Measurements from ENCODE around the gene SYNE2. TPM values are rescaled to one million over a fixed set of nuclear protein-coding genes. Genes with fewer than 3 reads are reported as not detected.
"Not testable (repeated sequence)": the region's sequence is repeated elsewhere in the genome, so short reads cannot be mapped to it uniquely, and the experiment has no call there.

SYNE2 gene
- total and polyA plus RNA-seq, 4 experiments from 2014 or later, result 14.2 to 280 (median 189) TPM

- POLR2A ChIA-PET (ENCODE audit: partially characterized antibody), result interaction anchor here (1.0 to 5.2 kb wide), 3 partner anchors 15 to 70 kb away, joined by 3 to 97 read pairs (median 7); partner anchors contain the start of gene SYNE2
- H3K4me3 Mint-ChIP-seq, result peak overlapping the region in 2 of 8 donors; percentile 48 to 62
- H3K36me3 Mint-ChIP-seq, result peaks cover 23 to 29% of the 10 kb centered on the region in 2 donors
- H3K27me3 ChIP-seq (ENCODE audit: insufficient read depth, low read length); H3K4me3 ChIP-seq (ENCODE audit: low read length in 2 of 2); DNase-seq; intact Hi-C loops (cut with micrococcal nuclease); H3K27me3 Mint-ChIP-seq; H3K9me3 Mint-ChIP-seq; H3K27ac ChIP-seq (ENCODE audit: low read depth, low read length); H3K9me3 ChIP-seq (ENCODE audit: control insufficient read depth in 1 of 2, low read length in 2 of 2); H3K36me3 ChIP-seq (ENCODE audit: insufficient read depth, low read length); CTCF ChIA-PET (ENCODE audit: partially characterized antibody): not testable (repeated sequence)
- peaks cover 82% of the 10 kb centered on the region for H3K4me1 ChIP-seq (ENCODE audit: insufficient read depth, low read length)
- peak overlapping the region in 3 of 7 donors; percentile 35 to 83 (median 43) for H3K27ac Mint-ChIP-seq
- peaks cover 49 to 85% (median 68%) of the 10 kb centered on the region in 4 donors for H3K4me1 Mint-ChIP-seq
These were observed 17.9 kb downstream of the SYNE2 start for GRCh38 chr14:63870753-63871037.

- Histone ChIP-seq H3K27ac (ENCODE audit: low read depth, low read length) (no peak overlapping the region), H3K4me3 (ENCODE audit: low read length in 2 of 2) (no peak overlapping the region), H3K36me3 (ENCODE audit: insufficient read depth, low read length) (no peaks in the 10 kb centered on the region), H3K27me3 (ENCODE audit: insufficient read depth, low read length) (no peaks in the 10 kb centered on the region), H3K9me3 (ENCODE audit: control insufficient read depth in 1 of 2, low read length in 2 of 2) (no peaks in the 10 kb centered on the region), H3K4me1 (ENCODE audit: insufficient read depth, low read length) (peaks cover 46% of the 10 kb centered on the region)
- H3K36me3 Mint-ChIP-seq, result peaks cover 32 to 34% of the 10 kb centered on the region in 2 donors
- peak overlapping the region in 4 of 8 donors; percentile 5 to 39 (median 26) for H3K4me3 Mint-ChIP-seq
- no peaks in the 10 kb centered on the region for H3K9me3 Mint-ChIP-seq
- intact Hi-C loops (cut with micrococcal nuclease), result no loop called here
- ChIA-PET POLR2A (ENCODE audit: partially characterized antibody) (interaction anchor here (1.3 to 2.3 kb wide), 3 partner anchors 10 to 21 kb away, joined by 3 to 11 read pairs (median 4); partner anchors contain the start of gene SYNE2), CTCF (ENCODE audit: partially characterized antibody) (interaction anchor here (1.2 kb wide), 1 partner anchor 10 kb away, joined by 4 read pairs; no protein-coding TSS in a partner anchor)
- peaks cover 42 to 81% (median 60%) of the 10 kb centered on the region in 4 donors for H3K4me1 Mint-ChIP-seq
- no peaks in the 10 kb centered on the region for H3K27me3 Mint-ChIP-seq
- H3K27ac Mint-ChIP-seq, result peak overlapping the region in 3 of 7 donors; percentile 20 to 59 (median 55)
- DNase-seq, result no peak
These were observed 21.4 kb downstream of the SYNE2 start for GRCh38 chr14:63874223-63874622.

- Mint-ChIP-seq H3K9me3 (no peaks in the 10 kb centered on the region), H3K27me3 (no peaks in the 10 kb centered on the region), H3K4me3 (no peak overlapping the region), H3K27ac (peak overlapping the region in 5 of 7 donors; percentile 21 to 75 (median 48)), H3K4me1 (peaks cover 39 to 75% (median 55%) of the 10 kb centered on the region in 4 donors), H3K36me3 (peaks cover 25 to 32% of the 10 kb centered on the region in 2 donors)
- Histone ChIP-seq H3K36me3 (ENCODE audit: insufficient read depth, low read length) (no peaks in the 10 kb centered on the region), H3K27me3 (ENCODE audit: insufficient read depth, low read length) (no peaks in the 10 kb centered on the region), H3K4me3 (ENCODE audit: low read length in 2 of 2) (no peak overlapping the region), H3K4me1 (ENCODE audit: insufficient read depth, low read length) (peaks cover 37% of the 10 kb centered on the region), H3K9me3 (ENCODE audit: control insufficient read depth in 1 of 2, low read length in 2 of 2) (no peaks in the 10 kb centered on the region), H3K27ac (ENCODE audit: low read depth, low read length) (no peak overlapping the region)
- intact Hi-C loops (cut with micrococcal nuclease), result no loop called here
- ChIA-PET CTCF (ENCODE audit: partially characterized antibody) (interaction anchor here (1.2 kb wide), 1 partner anchor 11 kb away, joined by 4 read pairs; no protein-coding TSS in a partner anchor), POLR2A (ENCODE audit: partially characterized antibody) (interaction anchor here (1.4 to 2.3 kb wide), 3 partner anchors 9 to 22 kb away, joined by 4 to 11 read pairs (median 5); partner anchors contain the start of gene SYNE2)
- no peak for DNase-seq
These were observed 22.5 kb downstream of the SYNE2 start for GRCh38 chr14:63875311-63875710.

- CTCF ChIA-PET (ENCODE audit: partially characterized antibody), result interaction anchor here (0.6 to 1.0 kb wide), 3 partner anchors 9 to 66 kb away, joined by 3 to 4 read pairs (median 4); no protein-coding TSS in a partner anchor
- Mint-ChIP-seq H3K36me3 (peaks cover 21 to 35% of the 10 kb centered on the region in 2 donors), H3K27me3 (no peaks in the 10 kb centered on the region)
These were observed 24.7 kb downstream of the SYNE2 start for GRCh38 chr14:63877550-63877939.

GRCh38 chr14:63878052-63878451 lies 25.2 kb downstream of the SYNE2 start:
- Histone ChIP-seq H3K9me3 (ENCODE audit: control insufficient read depth in 1 of 2, low read length in 2 of 2) (no peaks in the 10 kb centered on the region), H3K27ac (ENCODE audit: low read depth, low read length) (no peak overlapping the region), H3K27me3 (ENCODE audit: insufficient read depth, low read length) (no peaks in the 10 kb centered on the region), H3K4me1 (ENCODE audit: insufficient read depth, low read length) (peaks cover 17% of the 10 kb centered on the region), H3K4me3 (ENCODE audit: low read length in 2 of 2) (no peak overlapping the region), H3K36me3 (ENCODE audit: insufficient read depth, low read length) (no peaks in the 10 kb centered on the region)
- H3K27me3 Mint-ChIP-seq, result no peaks in the 10 kb centered on the region
- H3K9me3 Mint-ChIP-seq, result no peaks in the 10 kb centered on the region
- peaks cover 35 to 67% (median 50%) of the 10 kb centered on the region in 4 donors for H3K4me1 Mint-ChIP-seq
- no peak for DNase-seq
- H3K4me3 Mint-ChIP-seq, result no peak overlapping the region
- peak overlapping the region in 2 of 7 donors; percentile 54 to 62 for H3K27ac Mint-ChIP-seq
- CTCF ChIA-PET (ENCODE audit: partially characterized antibody), result interaction anchor here (0.6 to 1.0 kb wide), 2 partner anchors 9 to 66 kb away, joined by 4 read pairs; no protein-coding TSS in a partner anchor
- POLR2A ChIA-PET (ENCODE audit: partially characterized antibody), result interaction anchor here (0.6 to 1.3 kb wide), 5 partner anchors 9 to 156 kb away, joined by 3 to 6 read pairs (median 3); partner anchors contain the start of gene SYNE2
- intact Hi-C loops (cut with micrococcal nuclease), result no loop called here
- H3K36me3 Mint-ChIP-seq, result peaks cover 17 to 35% of the 10 kb centered on the region in 2 donors

More at GRCh38 chr14:63877550-63877939, 24.7 kb downstream of the SYNE2 start:
- Mint-ChIP-seq H3K9me3 (no peaks in the 10 kb centered on the region), H3K27ac (peak overlapping the region in 4 of 7 donors; percentile 18 to 60 (median 37)), H3K4me1 (peaks cover 40 to 72% (median 53%) of the 10 kb centered on the region in 4 donors), H3K4me3 (no peak overlapping the region)
- no peaks in the 10 kb centered on the region for H3K27me3 ChIP-seq (ENCODE audit: insufficient read depth, low read length)
- POLR2A ChIA-PET (ENCODE audit: partially characterized antibody), result interaction anchor here (1.2 to 1.3 kb wide), 2 partner anchors 14 to 25 kb away, joined by 3 to 6 read pairs; partner anchors contain the start of gene SYNE2
- no peaks in the 10 kb centered on the region for H3K9me3 ChIP-seq (ENCODE audit: control insufficient read depth in 1 of 2, low read length in 2 of 2)
- peaks cover 22% of the 10 kb centered on the region for H3K4me1 ChIP-seq (ENCODE audit: insufficient read depth, low read length)
- intact Hi-C loops (cut with micrococcal nuclease), result no loop called here
- no peak for DNase-seq
- no peak overlapping the region for H3K4me3 ChIP-seq (ENCODE audit: low read length in 2 of 2)
- no peak overlapping the region for H3K27ac ChIP-seq (ENCODE audit: low read depth, low read length)
- H3K36me3 ChIP-seq (ENCODE audit: insufficient read depth, low read length), result no peaks in the 10 kb centered on the region

- Mint-ChIP-seq H3K9me3 (no peaks in the 10 kb centered on the region), H3K27ac (peak overlapping the region in 4 of 7 donors; percentile 24 to 65 (median 45)), H3K27me3 (no peaks in the 10 kb centered on the region), H3K4me1 (peaks cover 30 to 67% (median 47%) of the 10 kb centered on the region in 4 donors), H3K4me3 (no peak overlapping the region), H3K36me3 (peaks cover 20 to 38% of the 10 kb centered on the region in 2 donors)
- ChIA-PET CTCF (ENCODE audit: partially characterized antibody) (no interaction called here), POLR2A (ENCODE audit: partially characterized antibody) (interaction anchor here (1.1 to 1.2 kb wide), 2 partner anchors 10 to 15 kb away, joined by 3 to 5 read pairs; no protein-coding TSS in a partner anchor)
- Histone ChIP-seq H3K36me3 (ENCODE audit: insufficient read depth, low read length) (no peaks in the 10 kb centered on the region), H3K4me3 (ENCODE audit: low read length in 2 of 2) (no peak overlapping the region), H3K27me3 (ENCODE audit: insufficient read depth, low read length) (no peaks in the 10 kb centered on the region), H3K27ac (ENCODE audit: low read depth, low read length) (no peak overlapping the region), H3K4me1 (ENCODE audit: insufficient read depth, low read length) (peaks cover 14% of the 10 kb centered on the region), H3K9me3 (ENCODE audit: control insufficient read depth in 1 of 2, low read length in 2 of 2) (no peaks in the 10 kb centered on the region)
- no peak for DNase-seq
- intact Hi-C loops (cut with micrococcal nuclease), result no loop called here
These were observed 26.0 kb downstream of the SYNE2 start for GRCh38 chr14:63878792-63879191.

- Histone ChIP-seq H3K4me3 (ENCODE audit: low read length in 2 of 2) (no peak overlapping the region), H3K27me3 (ENCODE audit: insufficient read depth, low read length) (no peaks in the 10 kb centered on the region), H3K9me3 (ENCODE audit: control insufficient read depth in 1 of 2, low read length in 2 of 2) (no peaks in the 10 kb centered on the region), H3K27ac (ENCODE audit: low read depth, low read length) (no peak overlapping the region), H3K36me3 (ENCODE audit: insufficient read depth, low read length) (peaks cover 4% of the 10 kb centered on the region), H3K4me1 (ENCODE audit: insufficient read depth, low read length) (peaks cover 10% of the 10 kb centered on the region)
- Mint-ChIP-seq H3K36me3 (peaks cover 17 to 34% of the 10 kb centered on the region in 2 donors), H3K27ac (peak overlapping the region in 2 of 7 donors; percentile 8 to 55), H3K4me3 (no peak overlapping the region), H3K9me3 (no peaks in the 10 kb centered on the region), H3K27me3 (no peaks in the 10 kb centered on the region), H3K4me1 (peaks cover 29 to 66% (median 44%) of the 10 kb centered on the region in 4 donors)
- DNase-seq, result no peak
- ChIA-PET POLR2A (ENCODE audit: partially characterized antibody) (interaction anchor here (0.7 kb wide), 1 partner anchor 13 kb away, joined by 3 read pairs; no protein-coding TSS in a partner anchor), CTCF (ENCODE audit: partially characterized antibody) (interaction anchor here (1.4 kb wide), 1 partner anchor 26 kb away, joined by 3 read pairs; no protein-coding TSS in a partner anchor)
- intact Hi-C loops (cut with micrococcal nuclease), result no loop called here
These were observed 29.1 kb downstream of the SYNE2 start for GRCh38 chr14:63881926-63882325.
